OCI-LY1 (cell line): Measurements from ENCODE around the gene TSPYL4.

Experiments used
- H2AFZ ChIP-seq: fragments of 200-600 bp; sonication (generic), shearing (Covaris generic); 2 replicates; pipeline ENCODE4 v1.6.0; 2014; ENCODE audit warnings: antibody characterized with exemption, mild to moderate bottlenecking, low read length
- H3F3A ChIP-seq: fragments of 200-600 bp; sonication (generic), shearing (Covaris generic); 2 replicates; pipeline ENCODE4 v1.6.0; 2014; ENCODE audit warnings: mild to moderate bottlenecking, antibody characterized with exemption, low read length, moderate library complexity; ENCODE audit not compliant: insufficient read depth
- H3K27ac ChIP-seq: fragments of 200-600 bp; sonication (generic); 2 replicates; pipeline ENCODE4 v1.5.1; 2014; ENCODE audit warnings: low read length, mixed run types, mild to moderate bottlenecking, low read depth; ENCODE audit not compliant: poor library complexity, severe bottlenecking
- H3K27me3 ChIP-seq: fragments of 200-600 bp; sonication (generic); 2 replicates; pipeline ENCODE4 v1.6.0; 2014; ENCODE audit warnings: antibody characterized with exemption, mild to moderate bottlenecking, low read length, moderate library complexity; ENCODE audit not compliant: insufficient read depth
- H3K36me3 ChIP-seq: fragments of 200-600 bp; sonication (generic); 2 replicates; pipeline ENCODE4 v1.6.1; 2014; ENCODE audit warnings: mild to moderate bottlenecking, antibody characterized with exemption, low read length, moderate library complexity, mixed read lengths; ENCODE audit not compliant: insufficient read depth
- H3K4me1 ChIP-seq: fragments of 200-600 bp; sonication (generic); 2 replicates; pipeline ENCODE4 v1.5.1; 2014; ENCODE audit warnings: mild to moderate bottlenecking, low read length, moderate library complexity; ENCODE audit not compliant: insufficient read depth, severe bottlenecking
- H3K4me2 ChIP-seq: fragments of 200-600 bp; sonication (generic), shearing (Covaris generic); 2 replicates; pipeline ENCODE4 v1.6.1; 2014; ENCODE audit warnings: low read length
- H3K4me3 ChIP-seq: fragments of 200-600 bp; sonication (generic); 2 replicates; pipeline ENCODE4 v1.5.1; 2014; ENCODE audit warnings: low read length, low read depth, mild to moderate bottlenecking, mixed read lengths; ENCODE audit not compliant: poor library complexity, severe bottlenecking
- H3K79me2 ChIP-seq: fragments of 200-600 bp; shearing (Covaris generic); 2 replicates; pipeline ENCODE4 v1.6.1; 2016; ENCODE audit warnings: mixed run types, low read length, mixed read lengths; ENCODE audit not compliant: insufficient read depth
- H3K9ac ChIP-seq: fragments of 200-600 bp; sonication (generic), shearing (Covaris generic); 2 replicates; pipeline ENCODE4 v1.6.1; 2014; ENCODE audit warnings: mild to moderate bottlenecking, low read length, mixed read lengths
- H3K9me2 ChIP-seq: fragments of 200-600 bp; sonication (generic), shearing (Covaris generic); 2 replicates; pipeline ENCODE4 v1.6.1; 2014; ENCODE audit warnings: low read depth, mild to moderate bottlenecking, low read length, mixed read lengths
- H3K9me3 ChIP-seq: fragments of 200-600 bp; shearing (Covaris generic); 2 replicates; pipeline ENCODE4 v1.6.1; 2014; ENCODE audit warnings: low read length, mixed read lengths
- H4K20me1 ChIP-seq: fragments of 200-600 bp; sonication (generic), shearing (Covaris generic); 2 replicates; pipeline ENCODE4 v1.6.0; 2016; ENCODE audit warnings: mild to moderate bottlenecking, low read length; ENCODE audit not compliant: insufficient read depth
- CTCF ChIP-seq: fragments of 200-600 bp; sonication (generic), shearing (Covaris generic); IDR thresholded peaks from 2 replicates; pipeline ENCODE4 v1.5.1; 2017; ENCODE audit warnings: mild to moderate bottlenecking, antibody characterized with exemption, low read length, moderate library complexity, mixed read lengths
- EZH2 ChIP-seq: fragments of 200-600 bp; sonication (generic), shearing (Covaris generic); IDR thresholded peaks from 2 replicates; pipeline ENCODE4 v1.8.0; 2017; ENCODE audit warnings: borderline replicate concordance, mixed run types, mild to moderate bottlenecking, antibody characterized with exemption, low read length, moderate library complexity, mixed read lengths

The TSPYL4 gene

GRCh38 chr6:116239256-116239655 is 14.6 kb downstream of the TSPYL4 start:
- H3K27ac ChIP-seq = no peak overlapping the region
- H3K9ac ChIP-seq = no peak overlapping the region
- no peak overlapping the region for H2AFZ ChIP-seq
- H3K9me3 ChIP-seq = no peaks in the 10 kb centered on the region
- no peaks in the 10 kb centered on the region for H3F3A ChIP-seq
- no peaks in the 10 kb centered on the region for H3K27me3 ChIP-seq
- TF ChIP-seq CTCF (no peak), EZH2 (no peak)
- no peak overlapping the region for H3K4me2 ChIP-seq
- no peaks in the 10 kb centered on the region for H4K20me1 ChIP-seq
- no peaks in the 10 kb centered on the region for H3K79me2 ChIP-seq
- H3K9me2 ChIP-seq = no peaks in the 10 kb centered on the region
- no peak overlapping the region for H3K4me3 ChIP-seq
- no peaks in the 10 kb centered on the region for H3K36me3 ChIP-seq
- no peaks in the 10 kb centered on the region for H3K4me1 ChIP-seq

GRCh38 chr6:116238083-116238482 is 15.8 kb downstream of the TSPYL4 start:
- TF ChIP-seq CTCF = no peak
- no peak for TF ChIP-seq EZH2
- Histone ChIP-seq H3K27me3 (no peaks in the 10 kb centered on the region), H3K9me3 (no peaks in the 10 kb centered on the region)

GRCh38 chr6:116234689-116235088 is 19.2 kb downstream of the TSPYL4 start:
- H3K4me1 ChIP-seq = no peaks in the 10 kb centered on the region
- H3K4me2 ChIP-seq = no peak overlapping the region
- H3K27me3 ChIP-seq = no peaks in the 10 kb centered on the region
- no peaks in the 10 kb centered on the region for H3K9me3 ChIP-seq
- H3K27ac ChIP-seq = no peak overlapping the region
- H3K79me2 ChIP-seq = no peaks in the 10 kb centered on the region
- no peaks in the 10 kb centered on the region for H3K36me3 ChIP-seq
- no peaks in the 10 kb centered on the region for H3F3A ChIP-seq
- no peak overlapping the region for H3K9ac ChIP-seq
- H3K9me2 ChIP-seq = no peaks in the 10 kb centered on the region
- no peak overlapping the region for H3K4me3 ChIP-seq
- H2AFZ ChIP-seq = no peak overlapping the region
- TF ChIP-seq EZH2 (no peak), CTCF (no peak)
- no peaks in the 10 kb centered on the region for H4K20me1 ChIP-seq

More at GRCh38 chr6:116238083-116238482, 15.8 kb downstream of the TSPYL4 start:
- H3F3A ChIP-seq = no peaks in the 10 kb centered on the region
- H3K4me2 ChIP-seq = no peak overlapping the region
- no peak overlapping the region for H3K27ac ChIP-seq
- H4K20me1 ChIP-seq = no peaks in the 10 kb centered on the region
- H3K36me3 ChIP-seq = no peaks in the 10 kb centered on the region
- no peak overlapping the region for H2AFZ ChIP-seq
- no peak overlapping the region for H3K4me3 ChIP-seq
- no peaks in the 10 kb centered on the region for H3K79me2 ChIP-seq
- no peaks in the 10 kb centered on the region for H3K9me2 ChIP-seq
- H3K9ac ChIP-seq = no peak overlapping the region
- no peaks in the 10 kb centered on the region for H3K4me1 ChIP-seq
